GM12878 (cell line): ENCODE data around the gene KIAA0930. TPM values are rescaled to one million over a fixed set of nuclear protein-coding genes. Genes with fewer than 3 reads are reported as not detected.

Experiments used
- ATAC-seq: fragments of 200-7000 bp; cut with Tn5 transposase; 3 replicates; pipeline ENCODE4 v1.9.1; 2020; ENCODE audit warnings: mild to moderate bottlenecking, moderate library complexity
- BruUV-seq: library from RNA; stranded (reverse); fragments of 400-500 nt; replicated peaks from 2 replicates; lab custom pipeline; 2021; lab: Mats Ljungman, UMichigan
- CTCF ChIA-PET: fragments of 300-600 bp; sonication (Branson Sonifier 250); formaldehyde crosslinking; extraction: SDS; loops from one replicate; lab custom pipeline; 2021; ENCODE audit warnings: inconsistent platforms; lab: Yijun Ruan, JAX
- POLR2A ChIA-PET: fragments of 350-600 bp; formaldehyde crosslinking; extraction: SDS; loops from one replicate; lab custom pipeline; 2021; ENCODE audit warnings: inconsistent platforms; lab: Charles Lee
- RAD21 ChIA-PET: fragments of 300-600 bp; sonication (Branson Sonifier 250); formaldehyde crosslinking; loops from one replicate; lab custom pipeline; 2023; ENCODE audit warnings: antibody characterized with exemption; ENCODE audit not compliant: unreplicated experiment; lab: Charles Lee
- SMC1A ChIA-PET: fragments of 300-600 bp; sonication (Branson Sonifier 250); formaldehyde crosslinking; loops from one replicate; lab custom pipeline; 2023; ENCODE audit not compliant: unreplicated experiment, uncharacterized antibody; lab: Charles Lee
- DNase-seq: peaks from one replicate; pipeline ENCODE4 v3.0.0-alpha.2; 2011; ENCODE audit warnings: low read depth, low spot score
- FAIRE-seq: peaks from 3 replicates; lab custom pipeline; 2011; peaks lifted over from hg19 to GRCh38; lab: Jason Lieb, UNC
- H2AFZ ChIP-seq: 2 replicates; pipeline ENCODE4 v1.6.0; 2011; ENCODE audit warnings: low read depth, low read length, control low read depth; ENCODE audit not compliant: control insufficient read depth
- H3K27ac ChIP-seq: 2 replicates; pipeline ENCODE4 v1.5.1; 2011; ENCODE audit warnings: control low read depth; ENCODE audit not compliant: control insufficient read depth, insufficient read depth
- H3K27me3 ChIP-seq, 2 experiments: replicated peaks in 1 of 2; 2 replicates each; pipeline versions ENCODE4 v1.6.0 to v1.6.1; 2011; ENCODE audit warnings: low read length in 1 of 2; ENCODE audit not compliant: control insufficient read depth in 2 of 2, insufficient read depth in 2 of 2
- H3K36me3 ChIP-seq, 2 experiments: 2 replicates each; pipeline ENCODE4 v1.5.1; 2011; ENCODE audit warnings: low read length in 1 of 2; ENCODE audit not compliant: control insufficient read depth in 2 of 2, insufficient read depth in 2 of 2
- H3K4me1 ChIP-seq: 2 replicates; pipeline ENCODE4 v1.6.1; 2011; ENCODE audit warnings: mild to moderate bottlenecking, low read length, moderate library complexity, mixed read lengths; ENCODE audit not compliant: control insufficient read depth, insufficient read depth
- H3K4me2 ChIP-seq: 2 replicates; pipeline ENCODE4 v1.6.0; 2011; ENCODE audit warnings: control low read depth; ENCODE audit not compliant: control insufficient read depth, insufficient read depth
- H3K4me3 ChIP-seq: fragments of 200-600 bp; sonication (generic); 2 replicates; pipeline ENCODE4 v1.5.1; 2016
- H3K79me2 ChIP-seq: 2 replicates; pipeline ENCODE4 v1.6.0; 2011; ENCODE audit warnings: low read length; ENCODE audit not compliant: control insufficient read depth, insufficient read depth
- H3K9ac ChIP-seq: 2 replicates; pipeline ENCODE4 v1.8.0; 2011; ENCODE audit warnings: low read length, control low read depth, mixed read lengths; ENCODE audit not compliant: control insufficient read depth, insufficient read depth
- H3K9me3 ChIP-seq: replicated peaks from 3 replicates; pipeline ENCODE4 v1.5.1; 2011; ENCODE audit warnings: mild to moderate bottlenecking, low read length; ENCODE audit not compliant: control insufficient read depth, insufficient read depth
- H4K20me1 ChIP-seq: 2 replicates; pipeline ENCODE4 v1.6.0; 2011; ENCODE audit not compliant: control insufficient read depth, insufficient read depth
- ATF3 ChIP-seq: IDR thresholded peaks from 2 replicates; pipeline ENCODE4 v1.6.1; 2011; ENCODE audit warnings: low read depth, mild to moderate bottlenecking, low read length, moderate library complexity, borderline replicate concordance; ENCODE audit errors: extremely low read depth
- BHLHE40 ChIP-seq, 2 experiments: fragments of 450-650 bp in 1 of 2; IDR thresholded peaks; 2 replicates each; pipeline ENCODE4 v1.6.1; 2011 to 2017; ENCODE audit warnings: low read depth in 2 of 2, borderline replicate concordance in 1 of 2, improper control_type of control experiment in 1 of 2, low read length in 1 of 2, mild to moderate bottlenecking in 1 of 2
- CEBPZ ChIP-seq: fragments of 150-350 bp; IDR thresholded peaks from 2 replicates; pipeline ENCODE4 v1.6.1; 2016; ENCODE audit warnings: low read depth, low read length
- CHD1 ChIP-seq: IDR thresholded peaks from 2 replicates; pipeline ENCODE4 v1.6.1; 2012; ENCODE audit warnings: low read depth, low read length, improper control_type of control experiment
- CREM ChIP-seq: IDR thresholded peaks from 2 replicates; pipeline ENCODE4 v1.6.1; 2014; ENCODE audit warnings: antibody characterized with exemption, low read depth
- FOXK2 ChIP-seq: fragments of 450-650 bp; IDR thresholded peaks from 2 replicates; pipeline ENCODE4 v1.6.1; 2017; ENCODE audit warnings: mild to moderate bottlenecking, moderate library complexity
- IKZF2 ChIP-seq, 2 experiments: fragments of 450-650 bp; IDR thresholded peaks; 2 replicates each; pipeline ENCODE4 v1.6.1; 2017; ENCODE audit warnings: mild to moderate bottlenecking in 2 of 2, moderate library complexity in 2 of 2
- KAT2A ChIP-seq: conservative IDR thresholded peaks from 2 replicates; pipeline ENCODE4 v1.6.1; 2011; ENCODE audit warnings: low read depth, low read length; ENCODE audit not compliant: control insufficient read depth
- KLF5 ChIP-seq: fragments of 450-650 bp; IDR thresholded peaks from 2 replicates; pipeline ENCODE4 v1.6.1; 2014; ENCODE audit warnings: mild to moderate bottlenecking; ENCODE audit not compliant: partially characterized antibody
- MEF2A ChIP-seq: IDR thresholded peaks from 2 replicates; pipeline ENCODE4 v1.6.1; 2011; ENCODE audit warnings: low read depth, mild to moderate bottlenecking, low read length, moderate library complexity; ENCODE audit not compliant: insufficient read depth
- MTA2 ChIP-seq: fragments of 450-650 bp; IDR thresholded peaks from 2 replicates; pipeline ENCODE4 v1.6.1; 2016; ENCODE audit warnings: low read depth, mild to moderate bottlenecking, moderate library complexity
- MYC ChIP-seq: IDR thresholded peaks from 2 replicates; pipeline ENCODE4 v1.6.1; 2011; ENCODE audit warnings: mild to moderate bottlenecking, low read length, moderate library complexity, inconsistent platforms; ENCODE audit not compliant: insufficient read depth, insufficient replicate concordance, insufficient read length, severe bottlenecking
- NRF1 ChIP-seq: conservative IDR thresholded peaks from 2 replicates; pipeline ENCODE4 v1.6.1; 2011; ENCODE audit warnings: mild to moderate bottlenecking, low read depth, low read length, improper control_type of control experiment
- RELA ChIP-seq: fragments of 450-650 bp; IDR thresholded peaks from 2 replicates; pipeline ENCODE4 v1.8.0; 2014; ENCODE audit warnings: borderline replicate concordance; ENCODE audit not compliant: partially characterized antibody
- YY1 ChIP-seq: IDR thresholded peaks from 2 replicates; pipeline ENCODE4 v1.6.1; 2011; ENCODE audit warnings: low read depth, mild to moderate bottlenecking, low read length
- WGBS: methylation state at CpG from one replicate; pipeline ENCODE4 v1.1.6; 2016; ENCODE audit warnings: low lambda C conversion rate; ENCODE audit not compliant: insufficient replicate concordance, insufficient coverage; ENCODE audit errors: missing lambda C conversion rate; 5-methylcytosine and 5-hydroxymethylcytosine counted together
- in situ Hi-C: fragments of 300-500 bp; cut with MboI; formaldehyde crosslinking; loops from 9 replicates; pipeline ENCODE4 v1.14.3; 2018; ENCODE audit warnings: mixed read lengths
- intact Hi-C: fragments of 100-400 bp; cut with micrococcal nuclease; formaldehyde crosslinking; loops from one replicate; pipeline ENCODE4 v1.14.2; 2022; ENCODE audit not compliant: unreplicated experiment
- polyA plus RNA-seq, 11 experiments: library from polyadenylated mRNA; depleted of rRNA in 4 of 11; unstranded in 6 of 11; stranded (reverse) in 5 of 11; fragments of >200 nt; fragmentation: Nextera tagmentation in 4 of 11; fragmentation: Illumina TruSeq in 1 of 11; extraction: Ambion mirVana in 4 of 11; extraction: Trizol in 1 of 11; gene quantifications; 1 replicate in 1 of 11; 2 replicates in 10 of 11; pipeline versions ENCODE4 v1.2.1 to v1.2.3, GENCODE V29; 2011 to 2016; ENCODE audit warnings: inconsistent platforms in 2 of 11, missing spikeins in 2 of 11, low read depth in 1 of 11
- total RNA-seq, 4 experiments: library from RNA; depleted of rRNA in 3 of 4; stranded (reverse); fragments of >200 nt in 3 of 4; fragmentation: Illumina TruSeq in 1 of 4; extraction: Trizol in 1 of 4; gene quantifications; 2 replicates each; pipeline versions ENCODE4 v1.2.1 to v1.2.3, GENCODE V29; 2013 to 2021
- TF ChIP-seq, protein P1 (sequence below): fragments of 450-650 bp; IDR thresholded peaks from 2 replicates; pipeline ENCODE4 v1.6.1; 2017; ENCODE audit warnings: mild to moderate bottlenecking, low read depth, inconsistent platforms; ENCODE audit not compliant: poor library complexity, severe bottlenecking

KIAA0930 gene
- total and polyA plus RNA-seq, 10 of the 15 experiments (the other 5 are each of a cell fraction or from before 2014, with no cell fraction given), result 3.6 to 125 (median 46.3) TPM

DNA sequence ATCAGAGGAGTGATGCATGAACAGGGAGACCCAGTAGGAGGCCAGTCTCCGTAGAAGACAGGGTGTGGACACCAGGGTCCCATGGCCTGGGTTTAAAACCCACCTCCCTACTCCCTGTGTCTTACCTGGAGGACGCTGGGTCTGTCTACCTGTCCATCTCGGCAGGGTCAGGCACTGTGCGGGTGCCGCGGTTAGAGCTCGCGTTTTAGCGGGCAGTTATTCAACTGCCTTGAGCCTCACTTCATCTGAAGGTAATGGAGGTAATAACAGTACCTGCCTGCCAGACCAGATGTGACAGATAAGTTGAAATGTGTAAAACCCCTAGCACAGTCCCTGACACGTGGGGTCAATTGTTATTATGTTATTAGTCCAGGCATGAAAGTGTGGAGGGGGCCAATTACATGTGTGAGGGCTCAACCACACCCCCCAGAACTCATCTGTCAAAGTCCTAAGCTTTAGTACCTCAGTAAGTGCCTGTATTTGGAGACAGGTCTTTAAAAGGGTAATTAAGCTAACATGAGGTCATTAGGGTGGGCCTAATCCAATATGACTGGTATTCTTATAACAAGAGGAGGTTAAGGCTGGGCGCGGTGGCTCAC, 35.9 kb upstream of the KIAA0930 start:
- 67% methylated on average over 12 of the region's 12 CpGs for WGBS
- H3K27me3 ChIP-seq, result no peaks in the 10 kb centered on the region; a peak in 1 of 4 replicates
- H3K9me3 ChIP-seq, result no peaks in the 10 kb centered on the region
- H3K36me3 ChIP-seq, result no peaks in the 10 kb centered on the region
- ChIA-PET SMC1A (no interaction called here), RAD21 (interaction anchor here (0.9 kb wide), 1 partner anchor 10 kb away, joined by 3 read pairs; no protein-coding TSS in a partner anchor), CTCF (no interaction called here), POLR2A (no interaction called here)
- no peak overlapping the region for H3K27ac ChIP-seq
- BruUV-seq, result no TSS peak
- H3K4me3 ChIP-seq, result no peak overlapping the region
- H3K4me2 ChIP-seq, result no peak overlapping the region
- H3K79me2 ChIP-seq, result no peaks in the 10 kb centered on the region
- TF ChIP-seq CEBPZ, result no peak
- TF ChIP-seq CHD1, result no peak
- TF ChIP-seq BHLHE40 (IDR thresholded peaks at IDR 0.05; ENCODE audit: borderline replicate concordance in 1 of 2, low read depth in 2 of 2, low read length in 1 of 2), result no peak
- TF ChIP-seq NRF1, result no peak
- no peak for TF ChIP-seq ATF3
- no peak for TF ChIP-seq IKZF2 (IDR thresholded peaks at IDR 0.05)
- TF ChIP-seq RELA, result no peak
- TF ChIP-seq MEF2A, result no peak
- no peak for TF ChIP-seq KAT2A
- TF ChIP-seq, protein P1, sequence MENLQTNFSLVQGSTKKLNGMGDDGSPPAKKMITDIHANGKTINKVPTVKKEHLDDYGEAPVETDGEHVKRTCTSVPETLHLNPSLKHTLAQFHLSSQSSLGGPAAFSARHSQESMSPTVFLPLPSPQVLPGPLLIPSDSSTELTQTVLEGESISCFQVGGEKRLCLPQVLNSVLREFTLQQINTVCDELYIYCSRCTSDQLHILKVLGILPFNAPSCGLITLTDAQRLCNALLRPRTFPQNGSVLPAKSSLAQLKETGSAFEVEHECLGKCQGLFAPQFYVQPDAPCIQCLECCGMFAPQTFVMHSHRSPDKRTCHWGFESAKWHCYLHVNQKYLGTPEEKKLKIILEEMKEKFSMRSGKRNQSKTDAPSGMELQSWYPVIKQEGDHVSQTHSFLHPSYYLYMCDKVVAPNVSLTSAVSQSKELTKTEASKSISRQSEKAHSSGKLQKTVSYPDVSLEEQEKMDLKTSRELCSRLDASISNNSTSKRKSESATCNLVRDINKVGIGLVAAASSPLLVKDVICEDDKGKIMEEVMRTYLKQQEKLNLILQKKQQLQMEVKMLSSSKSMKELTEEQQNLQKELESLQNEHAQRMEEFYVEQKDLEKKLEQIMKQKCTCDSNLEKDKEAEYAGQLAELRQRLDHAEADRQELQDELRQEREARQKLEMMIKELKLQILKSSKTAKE, result no peak
- no peak for TF ChIP-seq YY1
- no peak for TF ChIP-seq FOXK2
- TF ChIP-seq KLF5, result no peak
- TF ChIP-seq CREM, result no peak
- TF ChIP-seq MYC, result no peak
- no peak for TF ChIP-seq MTA2
- no peak for FAIRE-seq
- DNase-seq, result no peak
- H4K20me1 ChIP-seq, result no peaks in the 10 kb centered on the region
- H2AFZ ChIP-seq, result no peak overlapping the region
- ATAC-seq, result no peak
- in situ Hi-C loops, result no loop called here
- H3K4me1 ChIP-seq, result peaks cover 8% of the 10 kb centered on the region; the same call in 1 of the 2 replicates
- no peak overlapping the region for H3K9ac ChIP-seq
- intact Hi-C loops, result no loop called here
